ENCODE data around the gene CRACR2B.

DNA sequence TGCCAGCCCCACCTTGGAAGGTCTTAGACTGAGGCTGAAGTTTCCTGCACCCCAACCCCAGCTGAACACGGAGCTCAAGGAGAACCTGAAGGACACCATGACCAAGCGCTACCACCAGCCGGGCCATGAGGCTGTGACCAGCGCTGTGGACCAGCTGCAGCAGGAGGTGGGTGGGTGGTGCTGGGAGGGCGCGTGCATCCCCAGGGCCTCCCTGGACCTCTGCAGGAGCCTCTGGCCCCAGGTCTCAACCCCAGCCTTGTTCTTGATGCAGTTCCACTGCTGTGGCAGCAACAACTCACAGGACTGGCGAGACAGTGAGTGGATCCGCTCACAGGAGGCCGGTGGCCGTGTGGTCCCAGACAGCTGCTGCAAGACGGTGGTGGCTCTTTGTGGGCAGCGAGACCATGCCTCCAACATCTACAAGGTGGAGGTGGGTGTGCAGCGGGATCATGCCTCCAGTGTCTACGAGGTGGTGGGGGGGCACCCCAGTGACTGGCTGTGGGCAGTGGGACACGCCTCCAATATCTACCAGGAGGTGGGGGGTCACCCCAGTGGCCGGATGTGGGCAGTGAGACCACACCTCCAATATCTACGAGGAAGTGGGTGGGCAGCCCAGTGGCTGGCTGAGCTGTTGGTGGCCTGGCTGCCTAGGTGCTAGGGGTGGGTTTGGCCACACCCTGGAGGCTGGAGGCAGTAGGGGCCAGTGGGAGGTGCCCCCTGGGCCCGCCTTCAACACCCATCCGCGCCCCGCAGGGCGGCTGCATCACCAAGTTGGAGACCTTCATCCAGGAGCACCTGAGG is 9.7 kb downstream of the CRACR2B start:
- TF ChIP-seq, protein P1, sequence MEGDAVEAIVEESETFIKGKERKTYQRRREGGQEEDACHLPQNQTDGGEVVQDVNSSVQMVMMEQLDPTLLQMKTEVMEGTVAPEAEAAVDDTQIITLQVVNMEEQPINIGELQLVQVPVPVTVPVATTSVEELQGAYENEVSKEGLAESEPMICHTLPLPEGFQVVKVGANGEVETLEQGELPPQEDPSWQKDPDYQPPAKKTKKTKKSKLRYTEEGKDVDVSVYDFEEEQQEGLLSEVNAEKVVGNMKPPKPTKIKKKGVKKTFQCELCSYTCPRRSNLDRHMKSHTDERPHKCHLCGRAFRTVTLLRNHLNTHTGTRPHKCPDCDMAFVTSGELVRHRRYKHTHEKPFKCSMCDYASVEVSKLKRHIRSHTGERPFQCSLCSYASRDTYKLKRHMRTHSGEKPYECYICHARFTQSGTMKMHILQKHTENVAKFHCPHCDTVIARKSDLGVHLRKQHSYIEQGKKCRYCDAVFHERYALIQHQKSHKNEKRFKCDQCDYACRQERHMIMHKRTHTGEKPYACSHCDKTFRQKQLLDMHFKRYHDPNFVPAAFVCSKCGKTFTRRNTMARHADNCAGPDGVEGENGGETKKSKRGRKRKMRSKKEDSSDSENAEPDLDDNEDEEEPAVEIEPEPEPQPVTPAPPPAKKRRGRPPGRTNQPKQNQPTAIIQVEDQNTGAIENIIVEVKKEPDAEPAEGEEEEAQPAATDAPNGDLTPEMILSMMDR (IDR thresholded peaks at IDR 0.05 in 8 of 11, conservative IDR thresholded peaks at IDR 0.05 in 3 of 11), result no peak
- TF ChIP-seq POLR2AphosphoS5 (IDR thresholded peaks at IDR 0.05), result peak in 2 of 3 donors; percentile 37 to 58

Measured in spleen (tissue), 7 donors.